Measurements from ENCODE around the gene MSRB2.

- TF ChIP-seq REST (IDR thresholded peaks at IDR 0.05; ENCODE audit: insufficient read depth in 1 of 2, low read depth in 2 of 2, low read length in 2 of 2): no peak
- TF ChIP-seq TAF1 (IDR thresholded peaks at IDR 0.05; ENCODE audit: borderline replicate concordance, insufficient read depth, low read length): no peak
Observed at GRCh38 chr10:23156447-23157150, 61.2 kb downstream of the MSRB2 start.

Measured in PFSK-1 (cell line).